GM12865 (cell line): ENCODE data around the gene CDC45.

Experiments
- DNase-seq: peaks from one replicate; pipeline ENCODE4 v3.0.0; 2010; ENCODE audit warnings: low read depth
- H3K4me3 ChIP-seq: 2 replicates; pipeline ENCODE4 v1.5.1; 2011; ENCODE audit warnings: mild to moderate bottlenecking, low read depth, low read length, control low read depth
- TF ChIP-seq, protein P1 (sequence below): IDR thresholded peaks from 2 replicates; pipeline ENCODE4 v1.5.1; 2011; ENCODE audit warnings: low read length, control low read depth, low read depth, inconsistent platforms; ENCODE audit not compliant: insufficient read depth; ENCODE audit errors: missing control alignments

CDC45 gene

DNA sequence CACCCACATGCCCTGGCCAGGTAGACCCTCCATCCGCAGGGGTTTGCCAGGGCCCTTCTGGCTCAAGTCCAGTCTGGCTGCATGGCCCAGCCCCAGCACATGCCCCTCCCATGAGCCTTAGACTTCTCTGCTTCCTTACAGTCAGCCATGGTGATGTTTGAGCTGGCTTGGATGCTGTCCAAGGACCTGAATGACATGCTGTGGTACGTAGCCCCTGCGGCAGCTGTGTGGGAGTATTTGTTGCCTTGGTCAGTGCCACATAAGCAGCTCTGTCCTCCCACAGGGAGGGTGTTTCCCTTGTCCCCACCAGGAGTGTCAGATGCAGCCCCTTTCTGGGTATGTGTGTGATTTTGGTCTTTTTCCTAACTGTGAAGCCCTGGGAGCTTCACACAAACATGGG is 17.5 kb downstream of the CDC45 start:
- no peak overlapping the region for H3K4me3 ChIP-seq
- TF ChIP-seq, protein P1, sequence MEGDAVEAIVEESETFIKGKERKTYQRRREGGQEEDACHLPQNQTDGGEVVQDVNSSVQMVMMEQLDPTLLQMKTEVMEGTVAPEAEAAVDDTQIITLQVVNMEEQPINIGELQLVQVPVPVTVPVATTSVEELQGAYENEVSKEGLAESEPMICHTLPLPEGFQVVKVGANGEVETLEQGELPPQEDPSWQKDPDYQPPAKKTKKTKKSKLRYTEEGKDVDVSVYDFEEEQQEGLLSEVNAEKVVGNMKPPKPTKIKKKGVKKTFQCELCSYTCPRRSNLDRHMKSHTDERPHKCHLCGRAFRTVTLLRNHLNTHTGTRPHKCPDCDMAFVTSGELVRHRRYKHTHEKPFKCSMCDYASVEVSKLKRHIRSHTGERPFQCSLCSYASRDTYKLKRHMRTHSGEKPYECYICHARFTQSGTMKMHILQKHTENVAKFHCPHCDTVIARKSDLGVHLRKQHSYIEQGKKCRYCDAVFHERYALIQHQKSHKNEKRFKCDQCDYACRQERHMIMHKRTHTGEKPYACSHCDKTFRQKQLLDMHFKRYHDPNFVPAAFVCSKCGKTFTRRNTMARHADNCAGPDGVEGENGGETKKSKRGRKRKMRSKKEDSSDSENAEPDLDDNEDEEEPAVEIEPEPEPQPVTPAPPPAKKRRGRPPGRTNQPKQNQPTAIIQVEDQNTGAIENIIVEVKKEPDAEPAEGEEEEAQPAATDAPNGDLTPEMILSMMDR: no peak
- DNase-seq: no peak

DNA sequence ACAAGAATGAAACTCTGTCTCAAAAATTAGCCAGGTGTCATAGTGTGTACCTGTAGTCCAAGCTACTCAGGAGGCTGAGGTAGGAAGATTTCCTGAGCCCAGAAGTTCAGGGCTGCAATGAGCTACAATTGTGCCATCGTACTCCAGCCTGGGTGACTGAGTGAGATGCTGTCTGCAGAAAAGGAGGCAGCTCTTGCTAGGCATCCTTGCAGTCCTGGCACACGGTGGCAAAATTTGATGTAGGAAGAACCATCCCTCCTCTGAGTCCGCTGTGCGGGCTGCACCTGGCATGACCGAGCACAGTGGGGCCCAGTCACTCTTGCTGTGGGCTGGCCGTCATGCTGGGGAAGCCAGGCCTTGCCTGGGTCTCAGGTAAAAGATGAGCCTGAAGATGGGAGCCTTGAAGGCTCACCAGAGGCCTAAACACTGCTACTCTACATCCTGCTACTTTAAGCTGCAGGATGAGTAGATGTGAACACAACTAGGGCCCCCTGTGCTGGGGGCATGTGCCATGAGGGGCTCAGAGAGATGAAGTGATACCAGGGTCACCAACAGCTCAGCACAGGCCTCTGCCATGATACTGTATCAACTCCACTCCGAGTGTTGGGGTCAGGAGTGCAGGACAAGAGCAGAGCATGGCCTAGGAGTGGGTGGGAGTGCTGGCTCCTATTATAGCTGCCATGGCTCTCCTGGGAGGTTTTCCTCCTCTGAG is 18.6 kb downstream of the CDC45 start:
- TF ChIP-seq, protein P1: no peak
- no peak overlapping the region for H3K4me3 ChIP-seq
- DNase-seq: no peak

DNA sequence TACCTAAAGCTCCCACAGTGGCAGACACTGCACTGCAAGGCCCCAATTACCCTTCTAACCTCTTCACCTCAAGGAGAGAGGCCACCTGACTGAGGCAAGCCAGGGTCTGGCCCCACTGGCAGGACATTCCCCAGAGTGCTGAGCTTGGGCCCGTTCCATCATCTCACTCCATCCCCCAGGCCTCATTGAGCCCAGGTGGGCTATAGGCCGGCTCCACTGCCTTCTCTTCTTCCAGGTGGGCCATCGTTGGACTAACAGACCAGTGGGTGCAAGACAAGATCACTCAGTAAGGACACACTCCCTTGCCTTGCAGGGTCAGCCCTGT is 19.1 kb downstream of the CDC45 start:
- H3K4me3 ChIP-seq: no peak overlapping the region
- DNase-seq: no peak
- TF ChIP-seq, protein P1: no peak

DNA sequence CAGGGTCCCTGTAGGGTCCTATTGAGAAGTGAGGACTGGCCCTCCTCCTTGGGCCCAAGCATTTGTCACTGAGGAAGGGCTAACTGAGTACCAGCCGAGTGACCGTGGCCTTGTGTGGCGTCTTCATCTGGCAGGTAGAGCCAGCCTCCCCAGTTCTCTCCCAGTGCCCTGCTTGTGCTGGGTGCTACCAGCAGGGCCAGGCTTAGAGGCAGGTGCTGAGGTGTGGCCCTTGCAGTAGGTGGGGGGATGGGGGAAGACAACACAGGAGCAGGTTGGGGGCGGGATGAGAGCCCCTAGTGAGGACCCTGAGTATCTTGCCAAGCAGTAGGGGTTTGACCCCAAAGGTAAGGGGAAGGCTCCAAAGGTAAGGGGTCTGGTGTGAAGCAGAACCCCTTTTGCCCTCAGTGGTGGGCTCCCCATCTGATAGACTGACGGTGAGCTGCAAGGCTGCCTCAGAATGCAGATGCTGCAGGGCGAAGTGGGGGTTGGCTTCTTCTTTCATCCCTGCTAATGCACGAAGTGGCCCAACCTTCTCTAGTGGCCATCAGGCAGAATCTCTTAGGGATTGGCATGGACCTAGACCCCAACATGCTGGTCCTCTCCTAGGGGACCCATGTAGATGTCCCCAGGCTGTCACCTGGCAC is 19.6 kb downstream of the CDC45 start:
- TF ChIP-seq, protein P1: no peak

DNA sequence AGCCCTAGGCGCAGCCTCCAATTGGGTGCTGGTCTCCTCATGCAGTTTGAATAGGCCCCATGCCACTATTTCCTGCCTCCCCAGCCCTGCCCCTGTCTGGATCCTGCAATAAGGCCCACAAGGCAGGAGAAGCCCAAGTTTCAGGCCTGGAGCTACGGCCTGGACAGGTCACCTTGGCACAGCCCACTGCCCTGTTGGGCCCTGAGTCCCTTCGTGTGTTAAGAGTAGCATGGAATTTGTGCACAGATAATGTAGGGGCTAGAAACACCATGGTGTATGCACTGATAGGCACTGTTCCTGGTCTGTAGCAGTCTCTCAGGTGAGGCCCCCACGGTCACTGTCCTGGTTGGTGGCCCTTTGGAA is 20.1 kb downstream of the CDC45 start:
- TF ChIP-seq, protein P1: no peak
- no peak for DNase-seq
- H3K4me3 ChIP-seq: no peak overlapping the region

More for the DNA sequence above, 19.6 kb downstream of the CDC45 start:
- no peak for DNase-seq
- no peak overlapping the region for H3K4me3 ChIP-seq

DNA sequence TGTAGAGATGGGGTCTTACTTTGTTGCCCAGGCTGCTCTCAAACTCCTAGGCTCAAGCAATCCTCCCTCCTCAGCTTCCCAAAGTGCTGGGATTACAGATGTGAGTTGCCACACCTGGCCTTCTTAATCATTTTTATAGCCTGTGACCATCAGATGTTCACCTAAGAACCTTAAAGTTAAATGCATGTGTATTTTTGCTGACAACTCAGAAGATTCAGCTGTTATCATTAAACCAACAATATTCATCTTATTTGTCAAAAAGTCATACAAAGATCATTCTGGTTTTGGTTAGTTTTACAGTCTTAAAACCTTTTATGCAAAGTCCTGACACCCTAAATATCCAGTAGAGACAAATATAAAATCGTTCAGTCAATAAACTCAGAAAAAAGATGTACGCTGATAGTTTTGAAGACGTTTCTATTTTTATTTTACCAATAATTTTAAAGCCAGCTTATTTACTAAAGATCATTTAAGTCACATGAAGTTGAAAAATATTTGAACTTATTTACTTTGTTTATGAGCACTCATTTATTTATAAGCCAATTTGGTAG is 22.3 kb downstream of the CDC45 start:
- TF ChIP-seq, protein P1: no peak
- no peak overlapping the region for H3K4me3 ChIP-seq
- no peak for DNase-seq
